NK-92 (cell line): ENCODE data around the gene GOLGA6L24.
"Not testable (repeated sequence)": the region's sequence is repeated elsewhere in the genome, so short reads cannot be mapped to it uniquely, and the experiment has no call there.

Source experiments
- DNase-seq: peaks from one replicate; lab custom pipeline; 2025; ENCODE audit not compliant: unreplicated experiment; lab: John Stamatoyannopoulos, UW

GOLGA6L24 gene, protein sequence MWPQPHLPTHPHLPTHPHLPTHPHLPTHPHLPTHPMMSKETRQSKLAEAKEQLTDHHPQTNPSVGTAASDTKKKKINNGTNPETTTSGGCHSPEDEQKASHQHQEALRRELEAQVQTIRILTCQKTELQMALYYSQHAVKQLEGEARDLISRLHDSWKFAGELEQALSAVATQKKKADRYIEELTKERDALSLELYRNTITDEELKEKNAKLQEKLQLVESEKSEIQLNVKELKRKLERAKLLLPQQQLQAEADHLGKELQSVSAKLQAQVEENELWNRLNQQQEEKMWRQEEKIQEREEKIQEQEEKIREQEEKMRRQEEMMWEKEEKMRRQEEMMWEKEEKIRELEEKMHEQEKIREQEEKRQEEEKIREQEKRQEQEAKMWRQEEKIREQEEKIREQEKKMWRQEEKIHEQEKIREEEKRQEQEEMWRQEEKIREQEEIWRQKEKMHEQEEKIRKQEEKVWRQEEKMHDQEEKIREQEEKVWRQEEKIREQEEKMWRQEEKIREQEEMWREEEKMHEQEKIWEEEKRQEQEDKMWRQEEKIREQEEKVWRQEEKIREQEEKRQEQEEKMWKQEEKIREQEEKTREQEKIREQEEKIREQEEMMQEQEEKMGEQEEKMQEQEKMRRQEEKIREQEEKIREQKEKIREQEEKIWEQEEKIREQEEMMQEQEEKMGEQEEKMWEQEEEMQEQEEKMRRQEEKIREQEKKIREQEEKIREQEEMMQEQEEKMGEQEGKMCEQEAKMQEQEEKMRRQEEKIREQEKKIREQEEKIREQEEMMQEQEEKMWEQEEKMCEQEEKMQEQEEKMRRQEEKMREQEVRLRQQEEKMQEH

GRCh38 chr15:28357984-28358383 lies at the start of gene GOLGA6L24:
GOLGA6L24 (minus strand) TSS chr15:28358084; CDS start chr15:28358023, 61 bp downstream.
- DNase-seq: not testable (repeated sequence)

GRCh38 chr15:28402774-28403435 lies 45.0 kb upstream of the GOLGA6L24 start:
- DNase-seq: not testable (repeated sequence)

DNA sequence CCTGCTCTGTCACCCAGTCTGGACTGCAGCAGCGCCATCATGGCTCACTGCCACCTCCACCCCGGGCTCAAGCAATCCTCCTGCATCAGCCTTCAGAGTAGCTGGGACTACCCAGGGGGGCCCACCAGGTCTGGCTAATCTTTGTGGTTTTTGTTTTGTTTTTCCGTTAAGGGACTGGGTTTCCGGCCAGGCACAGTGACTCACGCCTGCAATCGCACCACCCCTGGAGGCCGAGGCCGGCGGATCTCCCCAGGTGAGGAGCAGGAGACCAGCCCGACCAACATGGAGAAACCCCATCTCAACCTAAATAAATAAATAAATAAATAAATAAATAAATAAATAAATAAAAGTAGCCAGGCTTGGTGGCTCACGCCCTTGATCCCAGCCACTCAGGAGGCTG lies 38.1 kb upstream of the GOLGA6L24 start:
- DNase-seq: not testable (repeated sequence)

DNA sequence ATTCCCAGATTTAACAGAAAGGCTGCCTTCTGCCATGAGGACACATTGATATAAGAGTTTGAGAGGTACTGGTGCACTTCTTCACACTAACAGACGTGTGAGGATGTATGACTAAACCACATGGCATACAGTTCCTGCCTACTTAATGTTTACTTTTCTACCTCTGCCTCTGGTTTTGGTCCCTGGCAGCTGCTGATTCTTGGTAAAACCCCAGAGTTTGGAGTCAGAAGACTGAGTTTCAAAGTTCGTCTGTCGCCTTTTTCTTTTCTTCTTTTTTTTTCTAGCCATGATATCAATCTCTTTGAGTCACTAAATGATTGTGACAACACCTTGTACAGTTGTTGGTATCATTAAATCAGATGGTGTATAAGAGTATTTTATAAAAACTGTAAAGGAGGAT lies 22.2 kb upstream of the GOLGA6L24 start:
- DNase-seq: not testable (repeated sequence)

GRCh38 chr15:28378364-28378763 lies 20.5 kb upstream of the GOLGA6L24 start, which contains the start of gene GOLGA8F:
GOLGA8F (plus strand) TSS chr15:28378664; CDS start chr15:28378762, 98 bp downstream.
- not testable (repeated sequence) for DNase-seq

DNA sequence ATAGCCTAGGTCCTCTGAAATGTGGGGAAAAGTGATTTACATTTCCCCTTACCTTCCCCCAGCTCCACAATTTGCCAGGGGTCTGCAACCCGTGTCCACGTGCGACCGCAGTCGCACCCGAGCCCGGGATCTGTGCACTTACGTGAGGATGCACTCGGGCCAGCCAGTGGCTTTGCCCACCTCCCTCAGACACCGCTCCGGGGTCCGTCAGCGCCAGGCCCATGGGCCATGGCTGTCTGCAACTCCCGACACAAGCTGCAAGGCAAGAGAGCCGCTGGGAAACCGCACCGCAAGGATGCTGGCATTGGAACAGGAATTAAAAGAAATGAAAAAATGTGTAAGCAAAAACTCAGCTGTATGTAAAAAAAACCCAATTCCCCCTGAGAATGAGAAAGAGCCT lies 7.6 kb upstream of the GOLGA6L24 start:
- not testable (repeated sequence) for DNase-seq

- not testable (repeated sequence) for DNase-seq
Observed at GRCh38 chr15:28322129-28322588, 35.7 kb downstream of the GOLGA6L24 start, which contains the start of gene HERC2. HERC2 (minus strand) TSS chr15:28322179; CDS start chr15:28321433, 746 bp downstream.

DNA sequence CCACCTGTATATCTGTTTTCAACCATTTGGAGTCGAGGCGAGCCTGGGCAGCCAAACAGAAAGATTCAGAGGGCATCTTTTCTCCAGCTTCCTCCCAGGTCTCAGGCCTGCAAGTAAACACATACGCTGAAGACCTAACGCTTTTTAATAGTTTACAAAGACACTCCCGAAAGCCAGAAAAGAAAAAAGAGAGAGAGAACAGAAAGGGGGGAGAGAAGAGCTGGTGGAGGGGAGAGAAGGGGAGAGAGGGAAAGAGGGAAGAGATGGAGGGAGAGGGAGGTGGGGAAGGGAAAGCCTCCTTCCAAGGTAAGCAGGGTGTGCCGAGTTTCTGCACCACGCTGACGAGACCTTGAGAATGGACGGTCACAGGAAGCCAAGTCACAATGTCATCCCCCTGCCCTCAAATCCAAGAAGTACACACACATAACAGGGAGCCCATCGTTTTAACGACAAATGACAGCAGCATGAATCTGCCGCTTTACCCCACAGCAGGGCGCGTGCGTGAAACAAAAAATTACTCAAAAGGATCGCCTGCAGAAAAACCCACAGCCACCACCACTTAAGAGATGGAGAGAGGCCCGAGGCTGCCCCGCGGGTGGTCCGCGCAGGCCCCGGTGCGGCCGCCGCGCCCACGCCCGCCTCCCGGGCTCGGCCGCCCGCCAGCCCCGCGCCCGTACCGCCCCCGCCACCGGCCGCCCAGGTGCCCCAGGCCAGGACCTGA lies 36.4 kb downstream of the GOLGA6L24 start:
- not testable (repeated sequence) for DNase-seq

GRCh38 chr15:28319725-28320124 lies 38.2 kb downstream of the GOLGA6L24 start:
- not testable (repeated sequence) for DNase-seq

GRCh38 chr15:28318828-28319227 lies 39.1 kb downstream of the GOLGA6L24 start:
- not testable (repeated sequence) for DNase-seq

- DNase-seq: not testable (repeated sequence)
Observed at GRCh38 chr15:28318122-28318521, 39.8 kb downstream of the GOLGA6L24 start.

DNA sequence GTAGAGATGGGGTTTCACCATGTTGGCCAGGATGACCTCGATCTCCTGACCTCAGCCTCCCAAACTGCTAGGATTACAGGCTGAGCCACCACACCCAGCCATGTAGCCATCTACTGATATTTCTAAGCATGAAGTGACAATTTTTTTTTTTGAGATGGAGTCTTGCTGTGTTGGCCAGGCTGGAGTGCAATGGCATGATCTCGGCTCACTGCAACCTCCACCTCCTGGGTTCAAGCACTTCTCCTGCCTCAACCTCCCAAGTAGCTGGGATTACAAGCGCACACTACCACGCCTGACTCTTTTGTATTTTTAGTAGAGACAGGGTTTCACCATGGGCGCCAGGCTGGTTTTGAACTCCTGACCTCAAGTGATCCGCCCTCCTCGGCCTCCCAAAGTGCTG lies 40.9 kb downstream of the GOLGA6L24 start:
- DNase-seq: not testable (repeated sequence)

DNA sequence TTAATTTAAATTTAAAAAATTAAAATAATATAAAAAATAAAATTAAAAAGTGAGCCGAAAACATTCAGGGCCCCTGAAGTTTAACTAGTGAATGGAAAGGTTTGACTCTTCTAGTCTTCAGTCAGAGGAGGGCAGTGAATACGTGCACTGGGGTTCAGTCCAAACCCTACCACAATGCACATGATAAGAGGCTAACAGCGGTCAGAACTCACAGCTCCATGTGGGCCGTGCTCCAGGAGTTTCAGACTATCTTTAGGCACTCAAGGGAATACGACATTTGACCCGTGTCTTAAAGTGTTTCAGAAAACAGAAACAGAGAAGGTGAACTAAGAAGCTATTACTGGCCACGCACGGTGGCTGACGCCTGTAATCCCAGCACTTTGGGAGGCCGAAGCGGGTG lies 47.4 kb downstream of the GOLGA6L24 start:
- DNase-seq: not testable (repeated sequence)

- DNase-seq: not testable (repeated sequence)
Observed at GRCh38 chr15:28308718-28309117, 49.2 kb downstream of the GOLGA6L24 start.
